Sigmoid colon (tissue), 7 donors: Measurements from ENCODE around the gene INSIG1. TPM values are rescaled to one million over a fixed set of nuclear protein-coding genes. Genes with fewer than 3 reads are reported as not detected.

Experiments used
- DNase-seq: peaks from one replicate; pipeline ENCODE4 v3.0.0-alpha.2; 2019
- H3K27ac ChIP-seq, 4 donors: fragments of 200-600 bp; sonication (generic); one replicate each; pipeline ENCODE4 v1.5.1; 2016 to 2019; ENCODE audit warnings: mild to moderate bottlenecking in 1 of 4
- H3K27me3 ChIP-seq, 3 donors: fragments of 200-600 bp; sonication (generic); one replicate each; pipeline ENCODE4 v1.5.1; 2019; ENCODE audit warnings: mild to moderate bottlenecking in 1 of 3
- H3K36me3 ChIP-seq, 4 donors: fragments of 200-600 bp; sonication (generic); one replicate each; pipeline ENCODE4 v1.5.1; 2016 to 2019
- H3K4me1 ChIP-seq, 4 donors: fragments of 200-600 bp; sonication (generic); one replicate each; pipeline ENCODE4 v1.5.1; 2017 to 2019
- H3K4me3 ChIP-seq, 4 donors: fragments of 200-600 bp; sonication (generic); one replicate each; pipeline ENCODE4 v1.5.1; 2017 to 2019; ENCODE audit warnings: mild to moderate bottlenecking in 2 of 4, moderate library complexity in 1 of 4
- H3K9me3 ChIP-seq, 4 donors: fragments of 200-600 bp in 3 of 4; sonication (generic) in 3 of 4; one replicate each; pipeline versions ENCODE4 v1.5.1 to v1.6.1; 2013 to 2019
- EP300 ChIP-seq, 4 donors: sonication (generic); formaldehyde crosslinking; IDR thresholded peaks; one replicate each; pipeline ENCODE4 v1.6.1; 2017; ENCODE audit warnings: antibody characterized with exemption in 4 of 4
- POLR2A ChIP-seq, 2 donors: fragments of 450-650 bp; IDR thresholded peaks; one replicate each; pipeline ENCODE4 v1.6.1; 2016; ENCODE audit warnings: antibody characterized with exemption in 2 of 2, mild to moderate bottlenecking in 2 of 2, moderate library complexity in 2 of 2
- POLR2AphosphoS5 ChIP-seq, 4 donors: sonication (generic); formaldehyde crosslinking; IDR thresholded peaks; one replicate each; pipeline ENCODE4 v1.6.1; 2017; ENCODE audit warnings: antibody characterized with exemption in 4 of 4
- WGBS, 2 donors: extraction: QIAGEN DNeasy Blood & Tissue Kit; methylation state at CpG; one replicate each; pipeline ENCODE4 v1.1.7; 2013; 5-methylcytosine and 5-hydroxymethylcytosine counted together
- intact Hi-C: fragments of 100-400 bp; cut with DNase I; formaldehyde crosslinking; loops from one replicate; pipeline ENCODE4 v1.15.1; 2023
- polyA plus RNA-seq, 3 donors: library from polyadenylated mRNA; stranded (reverse); fragments of 200-250 nt; gene quantifications; one replicate each; pipeline ENCODE4 v1.2.3, GENCODE V29; 2013
- total RNA-seq, 4 donors: library from RNA; depleted of rRNA; stranded (reverse); fragments of >200 nt; gene quantifications; one replicate each; pipeline ENCODE4 v1.1.0, GENCODE V29; 2016
- TF ChIP-seq, protein P1 (sequence below), 4 experiments: fragments of 450-650 bp in 3 of 4; fragments of 200-600 bp in 1 of 4; IDR thresholded peaks; one replicate each; pipeline ENCODE4 v1.5.1; 2016 to 2019; ENCODE audit warnings: antibody characterized with exemption in 4 of 4, mild to moderate bottlenecking in 3 of 4, moderate library complexity in 2 of 4
- donor health status: healthy with polysubstance abuse.
- donor health status: Bipolar disorder and iron deficiency.
- donor health status: healthy.

The INSIG1 gene
- total and polyA plus RNA-seq, 7 donors = 22.2 to 102 (median 39.1) TPM

DNA sequence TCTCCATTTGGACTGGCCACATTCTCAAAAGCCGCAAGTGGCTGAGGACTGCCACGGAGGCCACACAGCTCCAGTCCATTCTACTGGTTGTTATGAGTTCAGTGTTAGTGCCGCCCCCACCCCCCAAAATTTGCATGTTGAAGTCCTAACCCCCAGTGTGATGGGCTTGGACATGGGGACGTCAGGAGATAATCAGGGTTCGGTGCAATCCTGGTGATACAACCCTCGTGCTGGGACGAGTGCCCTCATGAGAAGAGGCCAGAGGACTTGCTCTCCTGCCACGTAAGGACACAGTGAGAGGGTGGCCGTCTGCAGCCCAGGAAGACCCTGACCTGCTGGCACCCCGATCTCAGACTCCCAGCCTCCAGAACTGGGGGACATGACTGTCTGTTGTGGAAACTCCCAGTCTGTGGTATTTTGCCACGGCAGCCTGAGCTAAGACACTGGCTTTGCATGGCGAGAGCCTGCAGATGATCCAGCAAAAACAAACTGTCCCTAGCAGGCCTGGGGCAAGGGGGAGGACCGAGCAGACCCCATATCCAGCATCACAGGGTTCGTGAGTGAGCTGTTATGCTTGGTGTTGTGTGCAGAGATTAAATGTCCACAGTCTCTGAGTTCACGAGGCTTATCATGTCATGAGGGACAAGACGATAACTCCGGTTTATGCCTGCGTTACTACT lies 41.5 kb upstream of the INSIG1 start:
- TF ChIP-seq POLR2AphosphoS5 (IDR thresholded peaks at IDR 0.05) (no peak), POLR2A (IDR thresholded peaks at IDR 0.05) (no peak), EP300 (IDR thresholded peaks at IDR 0.05) (no peak)
- TF ChIP-seq, protein P1, sequence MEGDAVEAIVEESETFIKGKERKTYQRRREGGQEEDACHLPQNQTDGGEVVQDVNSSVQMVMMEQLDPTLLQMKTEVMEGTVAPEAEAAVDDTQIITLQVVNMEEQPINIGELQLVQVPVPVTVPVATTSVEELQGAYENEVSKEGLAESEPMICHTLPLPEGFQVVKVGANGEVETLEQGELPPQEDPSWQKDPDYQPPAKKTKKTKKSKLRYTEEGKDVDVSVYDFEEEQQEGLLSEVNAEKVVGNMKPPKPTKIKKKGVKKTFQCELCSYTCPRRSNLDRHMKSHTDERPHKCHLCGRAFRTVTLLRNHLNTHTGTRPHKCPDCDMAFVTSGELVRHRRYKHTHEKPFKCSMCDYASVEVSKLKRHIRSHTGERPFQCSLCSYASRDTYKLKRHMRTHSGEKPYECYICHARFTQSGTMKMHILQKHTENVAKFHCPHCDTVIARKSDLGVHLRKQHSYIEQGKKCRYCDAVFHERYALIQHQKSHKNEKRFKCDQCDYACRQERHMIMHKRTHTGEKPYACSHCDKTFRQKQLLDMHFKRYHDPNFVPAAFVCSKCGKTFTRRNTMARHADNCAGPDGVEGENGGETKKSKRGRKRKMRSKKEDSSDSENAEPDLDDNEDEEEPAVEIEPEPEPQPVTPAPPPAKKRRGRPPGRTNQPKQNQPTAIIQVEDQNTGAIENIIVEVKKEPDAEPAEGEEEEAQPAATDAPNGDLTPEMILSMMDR (IDR thresholded peaks at IDR 0.05) = no peak
- Histone ChIP-seq H3K27me3 (peaks cover 0 to 5% (median 0%) of the 10 kb centered on the region in 3 donors), H3K36me3 (no peaks in the 10 kb centered on the region), H3K4me3 (no peak overlapping the region), H3K4me1 (no peaks in the 10 kb centered on the region), H3K9me3 (no peaks in the 10 kb centered on the region), H3K27ac (no peak overlapping the region)
- DNase-seq = no peak
- intact Hi-C loops = no loop called here
- 81 to 85% methylated on average over 18 of the region's 18 CpGs for WGBS, 2 donors

DNA sequence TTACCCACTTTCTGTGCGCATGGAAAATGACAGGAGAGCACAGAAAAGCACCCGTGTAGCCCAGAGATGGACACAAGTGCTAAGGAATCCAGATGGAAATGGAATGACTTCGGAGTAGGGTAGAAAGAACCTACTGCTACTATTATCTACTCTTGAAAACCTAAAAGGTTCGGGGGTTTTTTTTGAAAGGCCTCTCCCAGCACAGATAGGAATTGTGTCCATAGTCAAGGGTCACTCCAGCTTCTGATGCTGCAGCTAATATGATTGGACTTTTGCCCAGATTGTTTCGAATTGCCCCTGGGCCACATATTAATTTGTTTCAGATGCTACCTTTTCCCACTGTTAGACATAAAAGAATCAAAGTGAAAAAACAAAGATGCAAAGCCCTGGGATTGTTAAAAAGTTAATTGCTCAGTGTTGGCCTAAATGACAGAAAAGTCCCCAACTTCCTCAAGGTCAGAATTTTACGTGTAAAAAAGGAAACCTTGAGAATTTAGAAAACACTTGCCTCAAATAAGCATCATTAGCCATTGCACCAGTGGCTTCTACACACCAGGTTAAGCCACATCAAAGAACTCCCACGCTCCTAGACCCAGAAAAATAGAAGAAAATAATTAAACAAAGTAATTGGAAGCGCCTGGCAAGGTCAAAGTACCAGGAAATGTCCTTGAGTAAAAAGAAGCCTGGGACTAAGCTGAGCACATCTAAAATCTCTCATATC lies 40.8 kb upstream of the INSIG1 start:
- no peak for DNase-seq
- WGBS, 2 donors = 61 to 70% methylated on average over 8 of the region's 8 CpGs
- H3K4me1 ChIP-seq = no peaks in the 10 kb centered on the region
- TF ChIP-seq POLR2A (IDR thresholded peaks at IDR 0.05) (no peak), POLR2AphosphoS5 (IDR thresholded peaks at IDR 0.05) (no peak), EP300 (IDR thresholded peaks at IDR 0.05) (no peak)
- TF ChIP-seq, protein P1 (IDR thresholded peaks at IDR 0.05) = no peak
- intact Hi-C loops = no loop called here
- no peaks in the 10 kb centered on the region for H3K9me3 ChIP-seq
- H3K27ac ChIP-seq = peak overlapping the region in 1 of 4 donors; percentile 76
- peaks cover 0 to 5% (median 0%) of the 10 kb centered on the region in 3 donors for H3K27me3 ChIP-seq
- H3K4me3 ChIP-seq = no peak overlapping the region
- no peaks in the 10 kb centered on the region for H3K36me3 ChIP-seq

DNA sequence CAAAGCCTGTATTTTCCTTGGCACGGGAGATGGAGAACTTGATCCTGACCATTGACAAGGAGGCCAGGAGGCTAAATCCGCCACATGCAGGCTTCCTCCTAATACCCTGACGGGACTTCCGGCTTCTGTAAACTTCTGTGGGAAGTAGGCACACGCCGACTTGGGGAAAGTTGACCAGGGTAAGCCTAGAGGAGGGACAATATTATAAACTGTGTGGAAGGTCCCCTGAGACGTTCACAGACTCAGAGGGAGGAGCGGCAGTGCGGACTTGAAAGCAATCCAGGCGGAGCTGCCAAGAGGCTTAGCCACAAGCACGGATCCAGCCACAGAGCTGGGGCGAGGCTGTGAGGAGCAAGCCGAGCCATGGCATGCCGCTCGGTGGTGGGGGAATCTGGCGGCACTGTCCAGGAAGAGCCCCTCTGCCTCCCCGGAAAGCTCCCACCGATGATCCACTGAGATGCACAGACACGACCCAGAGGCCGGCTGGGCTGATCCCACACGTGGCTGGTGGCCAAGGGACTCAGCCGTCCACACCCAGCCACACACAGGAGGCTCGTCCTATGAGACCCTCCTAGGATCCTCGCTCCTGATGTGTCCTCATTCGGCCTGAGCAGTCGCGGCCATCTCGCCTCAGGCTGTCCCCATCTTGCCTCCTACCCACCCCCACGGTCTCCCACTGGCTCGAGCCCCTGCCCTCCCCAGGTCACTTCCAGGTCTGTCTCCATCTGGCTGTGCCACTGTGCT lies 40.0 kb upstream of the INSIG1 start:
- H3K4me3 ChIP-seq = no peak overlapping the region
- DNase-seq = peak; percentile 84

DNA sequence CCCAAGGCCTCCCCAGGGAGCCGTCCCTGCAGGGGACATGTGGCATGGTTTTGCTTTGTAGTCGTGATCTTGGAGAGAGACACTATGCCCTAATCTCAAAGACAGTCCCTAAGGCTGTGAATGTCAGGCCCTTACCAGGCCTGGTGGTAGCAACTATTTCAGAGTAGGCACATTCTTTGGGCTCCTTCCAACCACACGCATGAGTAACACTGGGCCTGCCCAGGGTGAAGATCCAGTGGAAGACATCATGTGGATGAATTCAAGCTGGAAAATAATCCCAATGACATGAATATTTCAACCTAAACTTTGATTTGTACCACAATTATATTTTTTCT lies 39.5 kb upstream of the INSIG1 start:
- no peaks in the 10 kb centered on the region for H3K36me3 ChIP-seq
- peaks cover 0 to 7% (median 0%) of the 10 kb centered on the region in 3 donors for H3K27me3 ChIP-seq
- peak overlapping the region; percentile 10 to 76 (median 52) for H3K27ac ChIP-seq
- 54 to 58% methylated on average over 3 of the region's 3 CpGs for WGBS, 2 donors
- intact Hi-C loops = no loop called here
- no peaks in the 10 kb centered on the region for H3K4me1 ChIP-seq
- no peaks in the 10 kb centered on the region for H3K9me3 ChIP-seq
- H3K4me3 ChIP-seq = no peak overlapping the region
- no peak for DNase-seq
- TF ChIP-seq POLR2A (IDR thresholded peaks at IDR 0.05) (no peak), EP300 (IDR thresholded peaks at IDR 0.05) (no peak), POLR2AphosphoS5 (IDR thresholded peaks at IDR 0.05) (no peak)
- TF ChIP-seq, protein P1 (IDR thresholded peaks at IDR 0.05) = no peak

More for the DNA sequence above, 40.0 kb upstream of the INSIG1 start:
- TF ChIP-seq POLR2A (IDR thresholded peaks at IDR 0.05) (no peak), POLR2AphosphoS5 (IDR thresholded peaks at IDR 0.05) (no peak), EP300 (IDR thresholded peaks at IDR 0.05) (no peak)
- TF ChIP-seq, protein P1 (IDR thresholded peaks at IDR 0.05) = no peak
- intact Hi-C loops = no loop called here
- WGBS, 2 donors = 75 to 81% methylated on average over 30 of the region's 30 CpGs
- Histone ChIP-seq H3K9me3 (no peaks in the 10 kb centered on the region), H3K27me3 (peaks cover 0 to 5% (median 0%) of the 10 kb centered on the region in 3 donors), H3K4me1 (no peaks in the 10 kb centered on the region), H3K27ac (peak overlapping the region; percentile 10 to 76 (median 52)), H3K36me3 (no peaks in the 10 kb centered on the region)
